22Rv1 (cell line): ENCODE data around the gene ASIP.
"Not testable (repeated sequence)": the region's sequence is repeated elsewhere in the genome, so short reads cannot be mapped to it uniquely, and the experiment has no call there.

Experiments
- H3K27ac ChIP-seq: fragments of 450-650 bp; 2 replicates; pipeline ENCODE4 v1.5.1; 2017
- ZFX ChIP-seq: fragments of 450-650 bp; IDR thresholded peaks from 2 replicates; pipeline ENCODE4 v1.6.1; 2017; ENCODE audit warnings: antibody characterized with exemption, borderline replicate concordance
- TF ChIP-seq, protein P1 (sequence below): fragments of 450-650 bp; IDR thresholded peaks from 2 replicates; pipeline ENCODE4 v1.5.1; 2017; ENCODE audit warnings: mild to moderate bottlenecking

The ASIP gene

DNA sequence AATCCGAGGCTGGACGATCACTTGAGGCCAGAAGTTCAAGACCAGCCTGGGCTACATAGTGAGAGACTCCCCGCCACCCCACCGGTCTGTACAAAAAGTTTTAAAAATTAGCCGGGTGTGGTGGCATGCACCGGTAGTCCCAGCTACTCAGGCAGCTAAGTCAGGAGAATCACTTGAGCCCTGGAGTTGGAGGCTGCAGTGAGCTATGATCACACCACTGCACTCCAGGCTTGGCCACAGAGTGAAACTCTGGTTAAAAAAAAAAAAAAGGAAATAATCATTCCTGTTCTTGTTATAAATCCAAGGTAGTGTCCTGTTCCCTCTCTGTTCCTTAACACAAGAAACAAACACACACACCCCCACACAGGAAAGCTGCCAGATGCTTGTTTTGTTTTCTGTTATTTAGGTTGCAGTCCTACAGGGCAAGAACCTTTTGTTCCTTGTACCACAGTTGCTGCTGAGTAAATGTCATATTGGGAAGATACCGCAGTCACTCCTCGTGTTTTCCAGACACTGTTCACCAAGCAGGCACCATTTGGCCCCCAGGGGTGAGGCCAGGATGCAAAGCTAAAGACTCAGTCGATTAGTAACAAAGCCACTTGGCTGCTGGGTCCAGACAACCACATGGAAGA lies 28.9 kb downstream of the ASIP start:
- peak overlapping the region; percentile 54 for H3K27ac ChIP-seq
- TF ChIP-seq, protein P1, sequence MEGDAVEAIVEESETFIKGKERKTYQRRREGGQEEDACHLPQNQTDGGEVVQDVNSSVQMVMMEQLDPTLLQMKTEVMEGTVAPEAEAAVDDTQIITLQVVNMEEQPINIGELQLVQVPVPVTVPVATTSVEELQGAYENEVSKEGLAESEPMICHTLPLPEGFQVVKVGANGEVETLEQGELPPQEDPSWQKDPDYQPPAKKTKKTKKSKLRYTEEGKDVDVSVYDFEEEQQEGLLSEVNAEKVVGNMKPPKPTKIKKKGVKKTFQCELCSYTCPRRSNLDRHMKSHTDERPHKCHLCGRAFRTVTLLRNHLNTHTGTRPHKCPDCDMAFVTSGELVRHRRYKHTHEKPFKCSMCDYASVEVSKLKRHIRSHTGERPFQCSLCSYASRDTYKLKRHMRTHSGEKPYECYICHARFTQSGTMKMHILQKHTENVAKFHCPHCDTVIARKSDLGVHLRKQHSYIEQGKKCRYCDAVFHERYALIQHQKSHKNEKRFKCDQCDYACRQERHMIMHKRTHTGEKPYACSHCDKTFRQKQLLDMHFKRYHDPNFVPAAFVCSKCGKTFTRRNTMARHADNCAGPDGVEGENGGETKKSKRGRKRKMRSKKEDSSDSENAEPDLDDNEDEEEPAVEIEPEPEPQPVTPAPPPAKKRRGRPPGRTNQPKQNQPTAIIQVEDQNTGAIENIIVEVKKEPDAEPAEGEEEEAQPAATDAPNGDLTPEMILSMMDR, result no peak
- TF ChIP-seq ZFX, result no peak

DNA sequence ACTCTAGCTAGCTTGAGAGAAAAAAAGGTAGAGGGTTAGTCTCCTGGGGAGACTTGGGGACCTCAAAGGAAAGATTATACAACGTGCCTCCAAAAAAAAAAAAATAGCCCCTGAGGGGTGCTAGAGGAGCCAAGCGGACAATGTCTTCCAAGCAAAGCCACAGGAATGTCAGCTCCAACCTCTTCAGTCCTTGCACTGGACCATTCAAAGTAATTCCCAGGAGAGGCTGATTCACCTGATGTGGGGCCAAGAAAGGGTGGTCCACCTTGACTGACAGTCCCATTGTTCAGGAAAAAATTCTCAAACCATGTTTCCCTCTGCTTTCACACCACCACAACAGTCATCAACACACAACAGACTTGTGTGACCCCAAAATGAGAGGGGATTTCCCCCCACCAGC lies 30.7 kb downstream of the ASIP start:
- H3K27ac ChIP-seq, result peak overlapping the region; percentile 54; the same call in 1 of the 2 replicates
- no peak for TF ChIP-seq ZFX
- TF ChIP-seq, protein P1, result no peak

DNA sequence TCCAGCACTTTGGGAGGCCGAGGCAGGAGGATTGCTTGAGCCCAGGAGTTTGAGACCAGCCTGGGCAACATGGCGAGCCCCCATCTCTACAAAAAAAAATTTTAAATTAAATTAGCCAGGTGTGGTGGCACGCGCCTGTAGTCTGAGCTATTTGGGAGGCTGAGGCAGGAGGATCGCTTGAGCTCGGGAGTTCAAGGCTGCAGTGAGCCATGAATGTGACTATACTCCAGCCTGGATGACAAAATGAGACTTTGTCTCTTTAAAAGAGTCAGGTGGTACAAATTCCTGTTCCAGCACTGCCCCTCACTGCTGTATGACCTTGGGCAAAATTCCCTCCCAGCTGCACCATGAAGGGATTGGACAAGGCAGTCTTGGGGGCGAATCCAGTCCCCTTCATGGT lies 33.5 kb downstream of the ASIP start:
- no peak for TF ChIP-seq ZFX
- TF ChIP-seq, protein P1, result no peak
- no peak overlapping the region for H3K27ac ChIP-seq

- no peak for TF ChIP-seq ZFX
- TF ChIP-seq, protein P1, result no peak
- H3K27ac ChIP-seq, result no peak overlapping the region
Observed at GRCh38 chr20:34281177-34281576, 40.0 kb downstream of the ASIP start.

DNA sequence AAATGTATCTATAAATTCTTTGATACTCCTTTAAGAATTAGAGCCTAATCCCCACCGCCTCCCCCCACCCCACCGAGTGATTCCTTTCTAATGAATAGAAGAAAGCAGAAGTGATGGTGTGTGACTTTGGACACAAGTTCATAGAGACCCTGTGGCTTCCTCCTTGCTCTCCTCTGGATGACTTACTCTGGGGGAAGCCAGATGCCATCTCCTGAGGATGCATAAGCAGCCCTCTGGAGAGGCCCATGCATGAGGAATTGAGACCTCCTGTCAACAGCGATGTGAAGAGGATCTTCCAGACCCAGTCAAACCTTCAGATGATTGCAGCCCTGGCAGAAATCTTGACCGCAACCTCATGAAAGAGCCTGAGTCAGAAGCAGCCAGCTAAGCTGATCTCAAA lies 40.8 kb downstream of the ASIP start:
- no peak overlapping the region for H3K27ac ChIP-seq
- TF ChIP-seq, protein P1, result no peak
- TF ChIP-seq ZFX, result no peak

DNA sequence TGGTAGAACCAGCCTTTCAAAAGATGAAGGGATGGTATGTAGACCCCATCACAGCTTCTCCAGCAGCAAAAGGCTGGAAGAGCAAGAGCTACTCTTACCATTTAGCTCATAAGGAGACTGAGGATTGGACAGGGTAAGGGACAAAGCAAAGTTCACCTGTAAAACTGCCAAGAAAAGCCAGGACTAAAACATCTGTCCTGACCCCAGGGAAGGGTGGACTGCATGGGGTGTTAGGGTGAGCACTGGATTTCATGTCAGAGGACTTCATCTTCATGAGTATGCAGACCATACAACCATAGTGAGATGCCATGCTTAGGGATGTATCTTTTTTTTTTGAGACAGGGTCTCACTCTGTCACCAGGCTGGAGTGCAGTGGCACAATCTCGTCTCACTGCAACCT lies 42.6 kb downstream of the ASIP start:
- TF ChIP-seq ZFX, result no peak
- TF ChIP-seq, protein P1, result no peak

DNA sequence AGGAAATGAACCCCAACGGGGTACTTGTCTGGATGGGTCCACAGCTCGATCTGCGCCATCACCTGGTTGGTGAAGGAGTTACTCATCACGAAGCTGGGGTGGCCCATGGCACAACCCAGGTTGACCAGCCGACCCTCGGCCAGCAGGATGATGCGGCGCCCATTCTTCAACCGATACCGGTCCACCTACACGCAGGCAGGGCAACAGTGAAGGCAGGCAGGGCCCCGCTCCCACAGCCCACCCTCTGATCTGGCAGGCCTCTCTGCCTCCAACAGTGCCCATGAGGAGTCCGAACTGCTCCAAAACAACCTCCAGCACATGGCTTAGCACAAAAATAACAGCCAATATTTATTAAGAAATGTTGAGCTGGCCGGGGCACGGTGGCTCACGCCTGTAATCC lies 44.2 kb downstream of the ASIP start:
- TF ChIP-seq ZFX, result no peak
- TF ChIP-seq, protein P1, result no peak

More for the DNA sequence above, 42.6 kb downstream of the ASIP start:
- H3K27ac ChIP-seq, result no peak overlapping the region

DNA sequence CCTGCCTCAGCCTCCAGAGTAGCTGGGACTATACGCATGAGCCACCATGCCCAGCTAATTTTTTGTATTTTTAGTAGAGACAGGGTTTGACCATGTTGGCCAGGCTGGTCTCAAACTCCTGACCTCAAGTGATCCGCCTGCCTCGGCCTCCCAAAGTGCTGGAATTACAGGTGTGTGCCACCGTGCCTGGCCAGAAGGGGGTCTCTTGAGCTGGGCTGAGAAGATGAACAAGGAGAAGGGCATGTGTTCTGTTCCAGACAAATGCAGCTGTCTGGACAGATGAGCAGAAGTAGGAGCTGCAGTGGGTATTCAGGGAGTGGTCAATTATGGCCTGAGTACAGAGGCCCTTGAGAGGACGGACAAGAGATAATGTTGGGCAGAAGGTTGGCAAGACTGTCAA lies 46.3 kb downstream of the ASIP start:
- H3K27ac ChIP-seq, result not testable (repeated sequence)

More for the DNA sequence above, 44.2 kb downstream of the ASIP start:
- H3K27ac ChIP-seq, result no peak overlapping the region
